BE2C (cell line): ENCODE data around the gene PLA2G2C.

Source experiments
- DNase-seq: peaks from one replicate; pipeline ENCODE4 v3.0.0-alpha.2; 2020
- H3K27me3 ChIP-seq: fragments of 250-450 bp; sonication (Bioruptor Pico); 2 replicates; pipeline ENCODE4 v1.5.1; 2020; ENCODE audit warnings: mild to moderate bottlenecking
- H3K36me3 ChIP-seq: fragments of 250-450 bp; sonication (Bioruptor Pico); 2 replicates; pipeline ENCODE4 v1.5.1; 2020; ENCODE audit warnings: mild to moderate bottlenecking
- H3K4me1 ChIP-seq: fragments of 250-450 bp; sonication (Bioruptor Pico); 2 replicates; pipeline ENCODE4 v1.5.1; 2020
- H3K4me3 ChIP-seq: 2 replicates; pipeline ENCODE4 v1.5.1; 2011; ENCODE audit warnings: low read depth, low read length
- H3K9me3 ChIP-seq: fragments of 250-450 bp; sonication (Bioruptor Pico); 2 replicates; pipeline ENCODE4 v1.5.1; 2020
- TF ChIP-seq, protein P1 (sequence below): IDR thresholded peaks from 2 replicates; pipeline ENCODE4 v1.5.1; 2012; ENCODE audit warnings: mild to moderate bottlenecking, low read depth, low read length

Gene PLA2G2C

DNA sequence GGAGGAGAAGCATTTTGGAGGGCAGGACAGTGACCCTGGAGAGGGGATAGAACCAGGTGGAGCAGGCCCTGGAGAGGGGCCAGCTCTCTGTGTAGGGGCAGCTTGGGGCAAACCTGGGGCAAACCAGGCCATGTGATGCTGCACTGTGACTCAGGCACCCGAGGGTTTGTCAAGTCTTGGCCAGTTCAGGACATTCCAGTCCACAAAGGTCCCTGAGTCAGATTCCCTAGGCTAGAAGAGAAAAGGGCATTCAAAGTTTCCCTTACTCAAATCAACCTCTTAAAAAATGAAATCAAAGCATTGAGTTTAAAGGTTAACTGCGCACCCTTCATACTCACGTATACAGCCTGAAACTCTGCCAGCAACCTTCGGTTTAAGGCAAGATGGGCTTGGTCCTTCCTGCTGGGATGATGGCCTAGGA is 25.2 kb upstream of the PLA2G2C start:
- TF ChIP-seq, protein P1, sequence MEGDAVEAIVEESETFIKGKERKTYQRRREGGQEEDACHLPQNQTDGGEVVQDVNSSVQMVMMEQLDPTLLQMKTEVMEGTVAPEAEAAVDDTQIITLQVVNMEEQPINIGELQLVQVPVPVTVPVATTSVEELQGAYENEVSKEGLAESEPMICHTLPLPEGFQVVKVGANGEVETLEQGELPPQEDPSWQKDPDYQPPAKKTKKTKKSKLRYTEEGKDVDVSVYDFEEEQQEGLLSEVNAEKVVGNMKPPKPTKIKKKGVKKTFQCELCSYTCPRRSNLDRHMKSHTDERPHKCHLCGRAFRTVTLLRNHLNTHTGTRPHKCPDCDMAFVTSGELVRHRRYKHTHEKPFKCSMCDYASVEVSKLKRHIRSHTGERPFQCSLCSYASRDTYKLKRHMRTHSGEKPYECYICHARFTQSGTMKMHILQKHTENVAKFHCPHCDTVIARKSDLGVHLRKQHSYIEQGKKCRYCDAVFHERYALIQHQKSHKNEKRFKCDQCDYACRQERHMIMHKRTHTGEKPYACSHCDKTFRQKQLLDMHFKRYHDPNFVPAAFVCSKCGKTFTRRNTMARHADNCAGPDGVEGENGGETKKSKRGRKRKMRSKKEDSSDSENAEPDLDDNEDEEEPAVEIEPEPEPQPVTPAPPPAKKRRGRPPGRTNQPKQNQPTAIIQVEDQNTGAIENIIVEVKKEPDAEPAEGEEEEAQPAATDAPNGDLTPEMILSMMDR: no peak
- H3K4me1 ChIP-seq: peaks cover 5% of the 10 kb centered on the region; the same call in 1 of the 2 replicates
- H3K36me3 ChIP-seq: no peaks in the 10 kb centered on the region
- no peaks in the 10 kb centered on the region for H3K9me3 ChIP-seq
- no peaks in the 10 kb centered on the region for H3K27me3 ChIP-seq
- no peak for DNase-seq
- H3K4me3 ChIP-seq: no peak overlapping the region

DNA sequence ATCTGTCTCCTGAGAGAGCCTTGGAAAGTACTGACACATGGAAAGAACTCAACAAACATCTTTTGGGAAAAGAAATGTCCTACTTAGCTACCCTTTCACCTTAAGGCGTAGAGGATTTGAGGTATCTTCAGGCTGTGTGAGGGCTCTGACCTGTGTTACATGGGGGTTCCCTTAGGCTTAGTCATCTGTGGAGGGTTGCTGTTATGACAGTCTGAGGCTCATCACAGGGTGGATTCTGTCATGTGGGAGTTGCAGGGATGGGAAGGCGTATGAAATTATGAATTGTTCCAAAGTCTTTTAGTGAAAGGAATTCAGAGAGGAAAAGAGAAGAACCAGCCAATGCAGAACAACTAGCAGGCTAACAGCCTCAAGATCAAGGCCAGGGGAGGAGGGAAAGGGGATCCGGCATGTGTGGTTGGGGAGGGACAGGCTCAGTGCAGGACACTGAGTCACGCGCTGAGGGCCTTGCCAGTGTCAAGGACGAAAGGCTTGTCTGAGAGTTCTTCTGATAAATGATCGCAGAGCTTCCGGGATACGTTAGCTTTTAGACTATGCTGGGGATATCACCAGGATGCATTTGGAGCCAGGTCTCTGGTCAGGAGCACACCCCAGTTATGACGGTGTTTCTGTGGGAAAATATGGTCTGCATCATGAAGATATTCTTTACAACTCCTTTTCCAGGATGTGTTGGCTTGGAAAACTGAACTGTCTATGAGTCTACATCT is 24.6 kb upstream of the PLA2G2C start:
- TF ChIP-seq, protein P1: no peak
- no peak overlapping the region for H3K4me3 ChIP-seq
- DNase-seq: no peak
- peaks cover 5% of the 10 kb centered on the region; the same call in 1 of the 2 replicates for H3K4me1 ChIP-seq
- no peaks in the 10 kb centered on the region for H3K36me3 ChIP-seq
- no peaks in the 10 kb centered on the region for H3K9me3 ChIP-seq
- H3K27me3 ChIP-seq: no peaks in the 10 kb centered on the region

DNA sequence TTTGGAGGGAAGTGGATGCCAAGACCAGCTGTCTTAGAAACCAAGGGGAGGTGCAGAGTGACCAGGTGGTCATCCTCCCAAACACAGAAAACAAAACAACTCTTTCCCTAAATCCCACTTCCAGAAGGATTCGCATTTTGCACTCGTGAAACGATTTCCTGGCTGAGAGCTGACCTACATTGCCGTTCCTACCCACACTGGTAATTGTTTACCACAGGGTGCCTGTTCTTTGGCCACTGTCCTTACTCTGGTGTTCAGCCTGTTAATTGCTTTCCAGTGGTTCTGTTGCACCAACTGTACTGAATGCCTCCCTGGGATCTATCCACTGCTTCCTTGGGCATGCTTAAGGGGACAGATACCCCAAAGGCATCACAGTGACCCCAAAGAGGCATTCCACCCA is 23.2 kb upstream of the PLA2G2C start:
- Histone ChIP-seq H3K27me3 (no peaks in the 10 kb centered on the region), H3K9me3 (no peaks in the 10 kb centered on the region), H3K36me3 (no peaks in the 10 kb centered on the region), H3K4me3 (no peak overlapping the region), H3K4me1 (peaks cover 5% of the 10 kb centered on the region; the same call in 1 of the 2 replicates)
- TF ChIP-seq, protein P1: no peak
- no peak for DNase-seq

DNA sequence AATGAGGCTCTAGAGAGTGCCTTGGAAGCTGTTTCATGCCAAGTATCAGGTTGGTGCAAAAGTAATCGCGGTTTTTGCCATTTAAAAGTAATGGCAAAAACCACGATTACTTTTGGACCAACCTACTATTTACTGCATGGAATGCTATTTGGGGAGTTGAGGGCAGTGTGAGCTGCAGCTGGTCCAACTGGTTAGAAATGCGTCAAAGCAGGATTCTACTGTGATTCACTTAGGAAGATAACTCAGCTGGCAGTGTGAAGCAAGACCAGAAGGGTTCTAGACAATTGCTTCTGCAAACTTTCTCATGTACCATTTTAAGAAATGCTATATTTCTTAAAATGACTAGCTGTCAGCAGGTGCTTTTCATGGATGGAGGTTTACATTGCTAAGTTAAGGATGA is 21.2 kb upstream of the PLA2G2C start:
- no peak overlapping the region for H3K4me3 ChIP-seq
- H3K27me3 ChIP-seq: no peaks in the 10 kb centered on the region
- H3K36me3 ChIP-seq: no peaks in the 10 kb centered on the region
- no peak for DNase-seq
- TF ChIP-seq, protein P1: no peak
- no peaks in the 10 kb centered on the region for H3K9me3 ChIP-seq
- peaks cover 4% of the 10 kb centered on the region; the same call in 1 of the 2 replicates for H3K4me1 ChIP-seq

DNA sequence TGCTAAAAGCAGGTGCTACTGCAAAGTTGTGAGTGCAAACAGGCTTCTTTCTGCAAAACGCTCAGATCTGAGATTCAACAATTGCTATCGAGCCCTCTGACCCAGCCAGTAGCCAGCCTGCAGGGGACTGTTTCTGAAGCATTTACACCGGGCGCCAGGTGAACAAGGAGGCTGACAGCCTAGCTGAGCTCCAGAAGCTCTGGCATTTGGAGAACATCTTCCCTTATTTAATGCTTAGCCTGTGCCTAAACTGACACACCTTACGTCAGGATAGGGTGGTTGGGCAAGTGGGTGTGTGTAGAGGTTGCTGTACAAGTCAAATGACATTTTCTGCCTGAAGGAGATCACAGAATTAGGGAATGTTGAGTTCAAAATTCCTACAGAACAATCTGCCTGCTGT is 15.8 kb upstream of the PLA2G2C start:
- Histone ChIP-seq H3K36me3 (no peaks in the 10 kb centered on the region), H3K27me3 (no peaks in the 10 kb centered on the region), H3K9me3 (no peaks in the 10 kb centered on the region), H3K4me3 (no peak overlapping the region), H3K4me1 (no peaks in the 10 kb centered on the region)
- no peak for DNase-seq
- TF ChIP-seq, protein P1: no peak

DNA sequence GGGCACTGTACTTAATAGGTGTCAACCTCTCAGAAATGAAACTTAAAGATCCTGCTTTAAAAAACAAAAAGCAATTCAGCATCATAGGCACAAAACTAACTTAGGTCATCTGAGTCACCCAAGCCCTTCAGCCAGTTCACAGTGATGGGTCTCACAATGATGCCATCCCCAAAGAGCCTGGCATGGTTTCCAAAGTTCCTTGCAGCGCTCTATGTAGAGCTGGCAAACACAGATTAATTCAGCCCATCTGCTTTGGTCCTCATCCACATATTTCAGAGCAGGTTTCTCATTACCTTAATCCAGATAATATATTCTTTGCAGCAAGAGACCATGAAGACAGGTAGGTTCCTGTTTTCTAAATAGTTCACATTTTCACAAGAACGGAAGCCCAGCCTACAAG is 14.6 kb upstream of the PLA2G2C start:
- Histone ChIP-seq H3K4me1 (no peaks in the 10 kb centered on the region), H3K27me3 (no peaks in the 10 kb centered on the region), H3K4me3 (no peak overlapping the region), H3K9me3 (no peaks in the 10 kb centered on the region), H3K36me3 (no peaks in the 10 kb centered on the region)
- TF ChIP-seq, protein P1: no peak
- no peak for DNase-seq
